GM18909 (cell line): ENCODE data around the gene PKDREJ.

Source experiments
- ATAC-seq: cut with Tn5 transposase; IDR thresholded peaks from one replicate; pipeline ENCODE4 v1.9.1; 2021; ENCODE audit warnings: mild to moderate bottlenecking; ENCODE audit not compliant: unreplicated experiment, poor library complexity

PKDREJ gene

DNA sequence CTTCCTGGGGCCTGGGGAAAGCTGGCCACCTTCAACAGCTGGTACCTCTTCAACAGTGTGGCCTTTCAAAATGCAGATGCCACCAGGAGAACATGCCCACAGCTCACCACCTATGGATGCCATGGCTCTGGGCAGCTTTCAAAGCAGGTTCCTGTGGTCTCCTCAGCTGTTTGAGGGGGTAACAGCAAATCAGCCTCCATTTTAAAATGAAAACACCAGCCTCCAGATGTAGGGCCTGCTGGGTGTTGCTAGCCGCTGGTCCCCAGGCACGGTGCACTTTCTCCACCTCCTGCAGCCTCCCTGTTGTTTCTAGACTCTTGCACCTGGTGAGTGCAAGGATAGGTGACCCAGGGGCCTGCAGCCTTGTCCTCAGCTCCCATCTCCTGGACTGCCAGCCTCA, 23.1 kb downstream of the PKDREJ start:
- no peak for ATAC-seq

DNA sequence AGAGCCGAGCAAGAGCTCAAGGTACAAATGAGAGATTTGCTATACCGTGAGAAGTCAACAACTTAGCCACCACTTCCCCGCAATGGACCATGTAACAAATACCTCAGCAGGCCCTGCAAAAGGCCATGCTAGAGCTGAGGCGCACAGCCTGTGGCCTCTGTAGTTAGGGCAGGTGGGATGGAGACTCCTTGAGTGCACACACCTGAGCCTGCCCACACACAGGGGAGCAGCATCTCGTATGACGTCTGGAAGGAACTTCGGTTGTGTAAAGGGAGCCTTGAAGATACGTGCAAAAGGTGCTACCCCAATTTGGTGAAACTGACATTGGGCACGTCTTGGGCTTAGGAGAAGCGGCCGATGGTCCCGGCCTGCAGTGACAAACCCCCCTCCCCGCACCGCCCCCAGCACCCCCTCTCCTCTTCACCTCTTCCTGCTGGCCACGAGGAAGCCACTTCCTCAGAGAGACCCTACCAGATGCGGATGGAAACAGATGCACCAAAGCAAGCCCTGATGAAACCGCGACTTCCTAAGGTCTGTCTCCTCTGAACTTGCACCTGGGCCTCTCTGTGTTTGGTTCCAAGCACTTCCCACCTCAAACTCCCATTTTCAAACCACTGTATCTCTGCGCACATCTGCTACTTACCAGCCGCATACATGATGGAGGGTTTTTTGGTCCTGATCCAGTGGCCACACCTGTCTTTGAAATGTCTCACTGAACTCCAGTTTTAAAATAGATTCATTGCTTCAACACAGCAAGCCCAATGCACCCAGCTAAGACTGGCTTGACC, 23.7 kb downstream of the PKDREJ start:
- no peak for ATAC-seq

DNA sequence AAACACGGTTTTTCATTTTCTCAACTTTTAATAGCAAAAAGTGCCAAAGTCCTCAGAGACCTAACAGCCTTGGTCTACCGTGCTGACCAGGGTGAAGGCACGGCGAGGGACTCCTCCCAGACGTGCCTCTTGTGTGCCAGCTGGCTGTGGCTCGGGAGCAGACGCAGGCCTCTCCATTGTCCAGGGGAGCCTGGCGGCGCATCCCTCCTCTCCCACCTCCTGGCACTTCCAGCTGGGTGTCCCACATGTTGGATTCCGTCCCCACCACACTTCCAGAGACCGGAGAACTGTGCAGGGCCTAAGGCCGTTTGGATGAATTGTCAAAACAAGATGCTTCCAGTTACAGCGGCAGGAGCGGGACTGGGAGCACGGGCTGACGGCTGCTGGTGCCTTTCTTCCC, 24.6 kb downstream of the PKDREJ start:
- ATAC-seq: no peak

DNA sequence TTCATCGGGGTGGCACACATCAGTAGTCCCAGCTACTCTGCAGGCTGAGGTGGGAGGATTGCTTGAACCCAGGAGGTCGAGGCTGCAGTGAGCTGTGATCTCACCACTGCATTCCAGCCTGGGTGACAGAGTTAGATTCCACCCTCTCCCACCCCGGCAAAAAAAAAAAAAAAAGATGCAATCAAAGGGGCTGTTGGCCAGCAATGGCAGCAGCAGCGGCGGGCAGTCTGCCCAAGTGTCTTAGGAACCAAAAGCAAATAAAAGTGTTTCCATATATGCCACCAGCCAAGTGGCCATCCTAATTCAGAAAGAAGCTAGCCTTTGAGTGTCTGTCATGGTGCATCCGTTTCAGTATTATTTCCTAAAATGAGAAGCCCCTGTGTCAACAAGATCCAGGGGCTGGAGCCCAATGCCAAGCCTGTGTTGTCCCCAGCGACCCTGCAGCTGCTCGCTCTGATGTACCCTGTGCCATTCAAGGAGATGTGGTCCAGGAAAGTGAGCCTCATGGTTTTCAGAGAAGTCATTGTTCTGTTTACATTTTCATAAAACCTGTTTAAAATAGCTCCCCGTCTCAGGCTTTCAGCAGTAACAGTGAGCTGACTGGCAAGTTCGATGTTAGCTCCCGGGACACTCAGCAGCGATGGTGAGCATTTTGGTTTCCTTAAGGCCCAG, 25.6 kb downstream of the PKDREJ start:
- no peak for ATAC-seq

DNA sequence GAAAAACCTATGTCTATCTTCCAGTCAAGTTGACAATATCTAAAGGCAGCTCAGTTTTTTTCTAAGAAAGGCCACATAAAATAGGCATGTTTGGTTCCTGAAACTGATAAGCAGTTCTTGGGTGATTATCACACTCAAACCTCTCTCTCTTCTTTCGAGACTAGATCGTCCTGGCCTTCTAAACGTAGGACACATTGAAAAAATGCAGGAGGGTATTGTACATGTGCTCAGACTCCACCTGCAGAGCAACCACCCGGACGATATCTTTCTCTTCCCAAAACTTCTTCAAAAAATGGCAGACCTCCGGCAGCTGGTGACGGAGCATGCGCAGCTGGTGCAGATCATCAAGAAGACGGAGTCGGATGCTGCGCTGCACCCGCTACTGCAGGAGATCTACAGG, 28.2 kb downstream of the PKDREJ start:
- no peak for ATAC-seq

DNA sequence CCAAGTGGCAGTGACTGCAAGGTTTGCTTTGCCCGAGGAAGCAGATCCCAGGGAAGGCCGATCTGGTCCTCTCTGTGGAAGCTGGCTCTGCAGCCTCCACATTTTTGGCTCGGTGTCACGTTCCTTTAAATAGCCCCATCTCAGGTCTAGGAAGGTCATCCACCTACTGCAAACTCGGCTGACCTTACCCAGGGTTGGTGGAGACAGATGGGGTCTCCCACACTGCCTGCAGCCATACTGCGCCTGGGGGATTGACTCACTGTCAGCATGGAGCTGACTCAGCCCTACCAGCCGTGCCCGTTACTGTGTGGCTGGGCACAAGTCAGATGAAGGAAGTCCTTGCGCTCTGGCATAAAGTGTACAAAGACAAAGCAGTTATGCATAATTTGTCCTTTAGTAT, 29.9 kb downstream of the PKDREJ start:
- ATAC-seq: no peak

DNA sequence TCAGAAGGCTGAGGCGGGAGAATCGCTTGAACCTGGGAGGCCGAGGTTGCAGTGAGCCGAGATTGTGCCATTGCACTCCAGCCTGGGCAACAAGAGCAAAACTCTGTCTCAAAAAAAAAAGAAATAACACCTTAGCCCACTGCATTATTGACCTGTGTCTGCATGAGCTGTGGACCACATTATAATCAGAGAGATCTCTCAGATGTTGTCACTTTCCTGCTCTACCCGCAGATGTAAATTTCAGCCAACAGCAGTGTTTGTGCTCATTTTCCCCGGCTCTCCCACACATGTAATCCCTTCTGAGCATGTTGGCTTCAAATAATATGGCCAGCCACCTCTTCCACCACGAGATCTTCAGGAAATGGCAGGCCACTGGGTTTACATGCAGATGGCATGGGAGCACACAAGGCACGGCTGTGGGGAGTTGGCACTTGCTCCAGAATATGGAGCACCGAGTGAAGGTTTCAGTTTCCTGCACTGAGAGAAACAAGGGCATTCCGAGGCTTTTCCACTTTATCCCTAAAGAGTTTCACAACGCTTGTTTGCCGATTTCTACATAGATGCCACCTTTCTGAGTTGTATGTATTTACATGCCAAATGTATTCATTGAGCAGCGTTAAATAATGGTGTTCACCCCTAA, 32.8 kb downstream of the PKDREJ start:
- no peak for ATAC-seq

DNA sequence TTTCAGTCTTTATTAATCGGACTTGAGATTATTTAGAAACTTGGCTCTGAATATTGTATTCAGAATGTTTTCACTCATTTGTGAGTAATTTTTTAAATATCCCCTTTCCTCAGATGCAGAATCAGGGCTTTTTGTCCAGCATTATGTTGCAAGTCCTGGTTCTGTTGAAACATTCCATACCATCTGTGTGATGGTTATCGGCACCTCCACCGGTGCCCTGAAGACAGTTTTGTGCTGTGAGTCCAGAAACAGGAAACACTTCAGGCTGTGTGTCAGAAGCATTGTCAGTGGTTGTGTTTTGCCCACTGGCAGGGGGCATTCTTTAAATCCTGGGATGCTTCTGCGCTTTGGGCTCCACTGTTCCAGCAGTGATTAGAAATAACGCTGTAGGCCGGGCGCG, 33.4 kb downstream of the PKDREJ start:
- no peak for ATAC-seq

DNA sequence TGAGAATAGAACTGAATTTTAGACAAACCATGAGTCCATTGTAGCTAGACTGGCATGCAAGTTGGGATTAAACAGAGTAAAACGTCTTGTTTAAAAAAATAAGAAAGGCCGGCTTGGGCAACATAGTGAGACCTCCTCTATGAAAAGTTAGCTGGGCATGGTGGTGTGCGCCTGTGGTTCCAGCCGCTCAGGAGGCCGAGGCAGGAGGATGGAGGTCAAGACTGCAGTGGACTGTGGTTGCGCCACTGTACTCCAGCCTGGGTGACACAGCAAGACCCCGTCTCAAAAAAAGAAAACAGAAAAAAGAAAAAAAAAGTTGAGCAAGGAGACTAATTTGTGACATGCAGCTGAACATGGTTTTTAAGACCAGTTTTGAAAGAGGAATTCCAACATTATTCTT, 36.6 kb downstream of the PKDREJ start:
- no peak for ATAC-seq

DNA sequence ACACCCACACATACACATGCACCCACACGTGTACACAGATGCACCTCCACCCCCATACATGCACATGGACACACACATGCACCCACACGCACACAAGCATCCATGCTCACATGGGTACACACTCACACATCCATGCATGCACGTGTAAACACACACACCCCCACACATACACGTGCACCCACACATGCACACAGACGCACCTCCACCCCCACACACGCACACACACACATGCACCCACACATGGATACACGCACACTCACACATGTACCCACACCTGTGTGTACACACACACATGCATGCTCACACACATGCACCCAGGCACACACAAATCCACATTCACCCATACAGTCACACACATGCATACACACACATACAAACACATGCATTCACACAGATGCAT, 37.5 kb downstream of the PKDREJ start:
- ATAC-seq: no peak

DNA sequence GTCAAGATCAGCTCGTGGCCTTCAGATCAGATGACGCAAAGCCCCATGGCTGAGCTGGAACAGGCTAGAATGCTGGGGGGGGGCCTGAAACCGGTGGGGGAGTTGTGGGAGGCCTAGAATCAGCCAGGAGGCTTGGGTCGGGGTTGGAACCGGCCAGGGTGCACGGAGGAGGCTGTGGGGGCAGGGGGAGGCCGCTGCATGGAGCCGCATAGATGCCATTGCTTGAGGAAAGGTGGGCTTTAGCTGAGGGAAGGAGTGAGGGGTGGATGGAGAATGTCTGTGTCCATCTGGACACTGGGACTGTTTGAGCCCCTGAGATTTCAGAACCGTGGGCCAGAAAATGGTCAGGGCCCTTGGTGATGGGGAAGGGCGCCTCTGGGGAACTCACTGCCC, 38.2 kb downstream of the PKDREJ start:
- ATAC-seq: no peak

DNA sequence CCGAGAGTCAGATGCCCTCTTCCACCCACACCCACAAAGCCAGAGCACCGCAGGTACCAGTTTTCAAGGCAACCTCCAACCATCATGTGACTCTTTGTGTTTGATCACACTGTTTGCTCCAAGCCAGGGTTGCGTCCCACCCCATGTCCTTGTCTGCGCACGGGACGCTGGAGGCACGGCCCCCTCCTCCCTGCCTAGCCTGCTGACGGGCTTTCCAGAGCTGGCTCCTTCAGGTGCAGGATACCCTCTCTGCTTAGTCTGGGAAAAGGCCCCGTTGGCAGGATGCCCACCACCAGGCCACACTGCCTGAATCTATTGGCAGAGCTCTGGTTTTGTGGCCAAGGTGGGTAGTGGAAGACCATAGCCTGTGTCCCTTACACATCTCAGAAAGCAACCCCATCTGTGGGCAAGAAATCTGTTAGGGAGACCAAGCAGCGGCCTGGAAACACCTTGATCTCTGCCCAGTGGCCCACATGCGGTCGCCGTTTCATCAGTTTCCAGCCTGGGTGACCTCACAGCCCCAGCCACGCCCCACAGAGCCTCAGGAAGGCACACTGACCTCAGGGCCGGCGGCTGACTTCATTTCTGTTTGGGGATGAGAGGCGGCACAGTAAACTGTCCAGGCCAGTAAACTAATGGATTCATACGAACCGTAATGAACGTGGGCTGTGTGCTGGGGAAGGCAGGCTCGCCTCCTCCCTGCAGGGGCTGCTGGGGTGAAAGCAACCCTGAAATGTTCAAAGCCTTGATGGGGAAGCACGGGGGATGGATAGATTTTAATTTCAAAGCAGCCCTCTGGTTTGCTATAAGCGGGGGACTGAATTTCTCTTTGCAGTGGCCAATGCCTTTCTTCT, 38.9 kb downstream of the PKDREJ start:
- no peak for ATAC-seq

DNA sequence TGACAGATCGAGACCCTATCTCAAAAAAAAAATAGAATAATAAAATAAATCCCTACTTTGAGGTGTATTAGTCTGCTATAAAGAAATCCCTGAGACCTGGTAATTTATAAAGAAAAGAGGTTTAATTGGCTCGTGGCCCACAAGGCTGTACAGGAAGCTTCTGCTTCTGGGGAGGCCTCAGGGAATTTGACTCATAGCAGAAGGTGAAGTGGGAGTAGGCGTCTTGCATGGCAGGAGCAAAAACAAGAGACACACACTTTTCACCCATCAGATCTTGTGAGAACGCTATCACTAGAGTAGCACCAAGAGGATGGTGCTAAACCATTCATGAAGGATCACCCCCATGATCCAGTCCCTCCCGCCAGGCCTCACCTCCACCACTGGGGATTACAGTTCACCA, 42.2 kb downstream of the PKDREJ start:
- ATAC-seq: no peak

DNA sequence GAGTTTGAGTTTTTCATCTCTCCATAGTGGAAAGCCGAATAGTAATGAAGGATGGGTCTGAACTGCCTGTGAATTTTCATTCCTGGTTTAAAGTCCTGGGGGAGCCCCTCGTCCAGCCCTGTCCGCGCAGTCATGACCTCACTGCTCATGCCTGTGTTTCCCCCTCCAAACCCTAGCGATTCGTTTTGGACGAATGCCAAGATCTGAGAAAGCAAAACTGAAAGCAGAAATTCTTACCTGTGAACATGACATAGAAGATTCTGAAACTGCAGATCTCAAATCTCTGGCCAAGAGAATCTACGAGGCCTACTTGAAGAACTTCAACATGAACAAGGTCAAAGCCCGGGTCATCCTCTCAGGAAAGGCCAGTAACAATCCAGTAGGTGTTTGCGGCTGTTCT, 43.5 kb downstream of the PKDREJ start:
- ATAC-seq: no peak

DNA sequence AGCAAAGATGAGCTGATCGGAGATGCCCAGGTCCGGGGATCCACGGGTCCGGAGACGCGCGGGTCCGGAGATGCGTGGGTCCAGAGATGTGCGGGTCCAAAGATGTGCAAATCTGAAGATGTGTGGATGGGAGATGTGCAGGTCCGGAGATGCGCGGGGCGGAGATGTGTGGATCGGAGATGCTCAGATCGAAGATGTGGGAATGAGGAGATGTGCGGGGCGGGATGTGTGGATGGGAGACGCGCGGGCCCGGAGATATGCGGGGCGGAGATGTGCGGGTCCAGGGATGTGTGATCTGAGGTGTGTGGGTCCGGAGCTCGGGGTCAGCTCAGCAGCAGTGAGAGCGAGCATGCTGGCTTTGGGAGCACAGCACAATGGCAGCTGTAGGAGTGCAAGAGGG, 48.5 kb downstream of the PKDREJ start:
- no peak for ATAC-seq

DNA sequence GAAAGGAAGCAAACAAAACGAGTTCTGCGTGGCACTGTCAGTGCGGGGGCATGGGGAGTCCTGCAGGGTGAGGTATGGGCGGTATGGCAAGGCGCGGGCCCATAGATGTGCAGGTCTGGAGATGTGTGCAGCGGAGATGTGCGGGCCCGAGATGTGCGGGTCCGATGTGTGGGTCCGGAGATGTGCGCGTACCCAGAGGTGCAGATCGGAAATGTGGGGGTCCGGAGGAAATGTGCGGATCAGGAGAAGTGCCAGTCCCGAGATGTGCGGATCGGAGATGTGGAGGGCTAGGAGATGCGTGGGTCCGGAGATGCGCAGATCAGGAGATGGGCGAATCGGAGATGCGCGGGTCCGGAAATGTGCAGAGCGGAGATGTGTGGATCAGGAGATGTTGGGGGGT, 49.0 kb downstream of the PKDREJ start:
- ATAC-seq: no peak

DNA sequence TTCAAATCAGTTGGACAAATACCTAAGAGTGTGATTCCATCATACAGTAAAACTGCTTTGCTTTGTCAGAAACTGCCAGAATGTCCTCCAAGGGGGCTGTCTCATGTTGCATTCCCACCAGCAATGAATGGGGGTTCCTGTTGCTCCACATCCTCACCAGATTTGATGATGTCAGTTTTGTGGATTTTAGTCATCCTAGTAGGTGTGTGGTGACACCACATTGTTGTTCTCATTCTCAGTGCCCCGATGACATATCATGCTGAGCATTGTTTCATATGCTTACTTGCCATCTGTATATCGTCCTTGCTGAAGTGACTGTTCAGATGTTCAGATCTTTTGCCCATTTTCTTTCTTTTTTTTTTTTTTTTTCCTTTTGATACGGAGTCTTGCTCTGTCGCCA, 50.1 kb downstream of the PKDREJ start:
- no peak for ATAC-seq

DNA sequence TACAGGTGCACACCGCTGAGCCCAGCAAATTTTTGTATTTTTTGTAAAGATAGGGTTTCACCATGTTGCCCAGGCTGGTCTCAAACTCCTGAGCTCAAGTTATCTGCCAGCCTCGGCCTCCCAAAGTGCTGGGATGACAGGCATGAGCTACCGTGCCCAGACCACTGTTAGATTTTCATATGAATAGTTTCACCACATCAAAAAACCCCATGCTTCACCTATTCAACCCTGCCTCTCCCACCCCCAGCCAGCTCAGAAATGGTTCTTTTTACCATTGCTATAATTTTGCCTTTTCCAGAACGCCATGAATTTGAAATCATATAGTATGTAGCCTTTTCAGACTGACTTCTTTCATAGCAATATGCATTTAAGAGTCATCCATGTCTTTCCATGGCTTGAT, 50.9 kb downstream of the PKDREJ start:
- ATAC-seq: no peak

DNA sequence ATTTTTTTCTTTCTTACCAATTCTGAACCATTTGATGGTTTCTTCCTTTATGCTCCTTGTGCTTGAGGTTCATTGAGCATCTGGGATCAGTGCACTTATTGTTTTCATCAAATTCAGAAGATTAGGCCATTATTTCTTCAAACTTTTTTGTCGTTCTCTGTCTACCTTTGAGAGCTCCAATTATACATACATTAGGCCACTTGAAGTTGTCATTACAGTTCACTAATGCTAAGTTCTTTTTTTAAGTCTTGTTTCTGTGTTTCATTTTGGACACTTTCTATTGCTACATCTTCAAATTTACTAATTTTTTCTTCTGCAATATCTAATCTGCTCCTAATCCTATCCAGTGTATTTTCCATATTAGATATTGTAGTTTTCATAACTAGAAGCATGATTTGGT, 53.9 kb downstream of the PKDREJ start:
- ATAC-seq: no peak
